Lung (tissue), 12 donors: ENCODE data around the gene IFNL2. TPM values are rescaled to one million over a fixed set of nuclear protein-coding genes. Genes with fewer than 3 reads are reported as not detected.

Experiments used
- ATAC-seq: fragments of 200-7000 bp; cut with Tn5 transposase; one replicate; pipeline ENCODE4 v1.9.1; 2020; ENCODE audit warnings: moderate number of reproducible peaks; ENCODE audit not compliant: insufficient read depth, low FRiP score
- DNase-seq, 3 donors: peaks; one replicate each; pipeline ENCODE4 v3.0.0-alpha.2; 2013 to 2017
- H3K27ac ChIP-seq, 2 donors: one replicate each; pipeline ENCODE4 v1.5.1; 2013; ENCODE audit warnings: mild to moderate bottlenecking in 2 of 2, moderate library complexity in 2 of 2, control low read depth in 1 of 2, inconsistent platforms in 1 of 2, low read depth in 1 of 2, low read length in 1 of 2
- H3K27me3 ChIP-seq, 3 donors: one replicate each; pipeline ENCODE4 v1.5.1; 2013; ENCODE audit warnings: low read length in 2 of 3; ENCODE audit not compliant: control insufficient read depth in 3 of 3, insufficient read depth in 3 of 3
- H3K36me3 ChIP-seq, 4 donors: one replicate each; pipeline ENCODE4 v1.5.1; 2013; ENCODE audit warnings: low read length in 4 of 4, mild to moderate bottlenecking in 1 of 4, moderate library complexity in 1 of 4; ENCODE audit not compliant: control insufficient read depth in 4 of 4, insufficient read depth in 4 of 4
- H3K4me1 ChIP-seq, 5 donors: one replicate each; pipeline ENCODE4 v1.5.1; 2013; ENCODE audit warnings: low read length in 5 of 5, mild to moderate bottlenecking in 2 of 5, moderate library complexity in 1 of 5; ENCODE audit not compliant: control insufficient read depth in 5 of 5, insufficient read depth in 5 of 5
- H3K4me3 ChIP-seq: one replicate; pipeline ENCODE4 v1.5.1; 2013; ENCODE audit warnings: mild to moderate bottlenecking, control low read depth, moderate library complexity
- H3K9ac ChIP-seq, 2 donors: one replicate each; pipeline ENCODE4 v1.5.1; 2013; ENCODE audit warnings: low read length in 2 of 2, control low read depth in 1 of 2; ENCODE audit not compliant: insufficient read depth in 1 of 2
- H3K9me3 ChIP-seq, 4 donors: one replicate each; pipeline ENCODE4 v1.5.1; 2013; ENCODE audit warnings: low read length in 3 of 4, mild to moderate bottlenecking in 1 of 4, moderate library complexity in 1 of 4; ENCODE audit not compliant: control insufficient read depth in 4 of 4, insufficient read depth in 3 of 4
- CTCF ChIP-seq: IDR thresholded peaks from 2 replicates; pipeline ENCODE4 v1.5.1; 2012; ENCODE audit warnings: mild to moderate bottlenecking; ENCODE audit errors: control extremely low read depth, extremely low read depth
- WGBS, 2 donors: extraction: QIAGEN DNeasy Blood & Tissue Kit; methylation state at CpG; one replicate each; pipeline ENCODE4 v1.1.7; 2013; 5-methylcytosine and 5-hydroxymethylcytosine counted together
- polyA plus RNA-seq, 2 donors: library from polyadenylated mRNA; stranded (reverse); fragments of 200-250 nt; gene quantifications; one replicate each; pipeline ENCODE4 v1.2.1, GENCODE V29; 2013
- total RNA-seq, 2 donors: library from RNA; depleted of rRNA in 1 of 2; stranded (reverse); fragments of >200 nt in 1 of 2; gene quantifications; one replicate each; pipeline ENCODE4 v1.2.1, GENCODE V29; 2014 to 2021
- donor health status: control.
- donor health status: control.
- donor health status: Bipolar disorder and iron deficiency.
- donor health status: healthy.
- donor health status: DM: yes; HTN: yes; CAD: no.

Gene IFNL2
- total and polyA plus RNA-seq, 4 donors = not detected

- no peak for TF ChIP-seq CTCF
- H3K27ac ChIP-seq = no peak overlapping the region
- H3K4me3 ChIP-seq = no peak overlapping the region
- H3K4me1 ChIP-seq = peaks cover 0 to 12% (median 4%) of the 10 kb centered on the region in 5 donors
- peaks cover 0 to 42% (median 36%) of the 10 kb centered on the region in 3 donors for H3K27me3 ChIP-seq
- DNase-seq (no peak), ATAC-seq (no peak)
- H3K36me3 ChIP-seq = no peaks in the 10 kb centered on the region
- H3K9me3 ChIP-seq = no peaks in the 10 kb centered on the region
- H3K9ac ChIP-seq = no peak overlapping the region
Observed at GRCh38 chr19:39304185-39304513, 36.0 kb downstream of the IFNL2 start.

GRCh38 chr19:39304701-39305571, 36.7 kb downstream of the IFNL2 start:
- WGBS, 2 donors = 52 to 53% methylated on average over 6 of the region's 6 CpGs

GRCh38 chr19:39306075-39306474, 37.9 kb downstream of the IFNL2 start:
- Histone ChIP-seq H3K9me3 (no peaks in the 10 kb centered on the region), H3K9ac (no peak overlapping the region), H3K4me3 (no peak overlapping the region), H3K36me3 (peaks cover 0 to 2% (median 0%) of the 10 kb centered on the region in 4 donors), H3K27me3 (peaks cover 0 to 42% (median 36%) of the 10 kb centered on the region in 3 donors), H3K4me1 (peaks cover 0 to 12% (median 4%) of the 10 kb centered on the region in 5 donors), H3K27ac (no peak overlapping the region)
- ATAC-seq = no peak
- TF ChIP-seq CTCF = no peak
- no peak for DNase-seq

More at GRCh38 chr19:39304701-39305571, 36.7 kb downstream of the IFNL2 start:
- ATAC-seq (no peak), DNase-seq (no peak)
- no peak overlapping the region for H3K4me3 ChIP-seq
- H3K27me3 ChIP-seq = peaks cover 0 to 42% (median 36%) of the 10 kb centered on the region in 3 donors
- no peaks in the 10 kb centered on the region for H3K36me3 ChIP-seq
- no peak overlapping the region for H3K27ac ChIP-seq
- H3K9ac ChIP-seq = no peak overlapping the region
- no peak for TF ChIP-seq CTCF
- H3K9me3 ChIP-seq = no peaks in the 10 kb centered on the region
- H3K4me1 ChIP-seq = peaks cover 0 to 12% (median 4%) of the 10 kb centered on the region in 5 donors
